22Rv1 (cell line): ENCODE results near the gene NR1H2.

Source experiments
- H3K27ac ChIP-seq: fragments of 450-650 bp; 2 replicates; pipeline ENCODE4 v1.5.1; 2017
- ZFX ChIP-seq: fragments of 450-650 bp; IDR thresholded peaks from 2 replicates; pipeline ENCODE4 v1.6.1; 2017; ENCODE audit warnings: antibody characterized with exemption, borderline replicate concordance
- TF ChIP-seq, protein P1 (sequence below): fragments of 450-650 bp; IDR thresholded peaks from 2 replicates; pipeline ENCODE4 v1.5.1; 2017; ENCODE audit warnings: mild to moderate bottlenecking

Gene NR1H2

GRCh38 chr19:50419580-50420035 is 43.4 kb downstream of the NR1H2 start:
- H3K27ac ChIP-seq = no peak overlapping the region

DNA sequence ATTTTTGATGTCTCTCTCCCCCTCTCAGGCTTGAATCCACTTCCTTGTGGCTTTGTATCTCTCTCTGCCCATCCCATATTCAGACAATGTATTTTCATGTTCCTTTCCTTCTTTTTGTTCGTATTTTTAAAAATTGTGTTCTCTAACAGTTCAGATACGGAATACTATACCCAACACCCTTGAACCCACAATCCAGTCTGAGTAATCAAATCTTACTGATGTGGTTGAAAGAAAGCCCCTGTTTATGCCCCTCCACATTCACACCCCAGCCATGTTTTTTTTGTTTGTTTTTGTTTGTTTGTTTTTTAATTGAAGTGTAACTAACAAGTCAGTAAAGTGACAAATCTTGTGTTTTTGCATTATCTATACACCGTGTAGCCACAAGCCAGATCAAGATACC is 43.9 kb downstream of the NR1H2 start:
- TF ChIP-seq, protein P1, sequence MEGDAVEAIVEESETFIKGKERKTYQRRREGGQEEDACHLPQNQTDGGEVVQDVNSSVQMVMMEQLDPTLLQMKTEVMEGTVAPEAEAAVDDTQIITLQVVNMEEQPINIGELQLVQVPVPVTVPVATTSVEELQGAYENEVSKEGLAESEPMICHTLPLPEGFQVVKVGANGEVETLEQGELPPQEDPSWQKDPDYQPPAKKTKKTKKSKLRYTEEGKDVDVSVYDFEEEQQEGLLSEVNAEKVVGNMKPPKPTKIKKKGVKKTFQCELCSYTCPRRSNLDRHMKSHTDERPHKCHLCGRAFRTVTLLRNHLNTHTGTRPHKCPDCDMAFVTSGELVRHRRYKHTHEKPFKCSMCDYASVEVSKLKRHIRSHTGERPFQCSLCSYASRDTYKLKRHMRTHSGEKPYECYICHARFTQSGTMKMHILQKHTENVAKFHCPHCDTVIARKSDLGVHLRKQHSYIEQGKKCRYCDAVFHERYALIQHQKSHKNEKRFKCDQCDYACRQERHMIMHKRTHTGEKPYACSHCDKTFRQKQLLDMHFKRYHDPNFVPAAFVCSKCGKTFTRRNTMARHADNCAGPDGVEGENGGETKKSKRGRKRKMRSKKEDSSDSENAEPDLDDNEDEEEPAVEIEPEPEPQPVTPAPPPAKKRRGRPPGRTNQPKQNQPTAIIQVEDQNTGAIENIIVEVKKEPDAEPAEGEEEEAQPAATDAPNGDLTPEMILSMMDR = no peak
- no peak for TF ChIP-seq ZFX
- no peak overlapping the region for H3K27ac ChIP-seq

More at GRCh38 chr19:50419580-50420035, 43.4 kb downstream of the NR1H2 start:
- TF ChIP-seq, protein P1 = no peak

GRCh38 chr19:50420808-50421207 is 44.6 kb downstream of the NR1H2 start:
- no peak overlapping the region for H3K27ac ChIP-seq
- no peak for TF ChIP-seq ZFX
- TF ChIP-seq, protein P1 = no peak

GRCh38 chr19:50422397-50423278 is 46.4 kb downstream of the NR1H2 start:
- H3K27ac ChIP-seq = no peak overlapping the region
- no peak for TF ChIP-seq ZFX
- TF ChIP-seq, protein P1 = no peak

GRCh38 chr19:50423279-50424113 is 47.2 kb downstream of the NR1H2 start:
- no peak for TF ChIP-seq ZFX
- TF ChIP-seq, protein P1 = no peak
- no peak overlapping the region for H3K27ac ChIP-seq

- no peak overlapping the region for H3K27ac ChIP-seq
- TF ChIP-seq, protein P1 = no peak
- no peak for TF ChIP-seq ZFX
Observed at GRCh38 chr19:50425581-50425980, 49.3 kb downstream of the NR1H2 start.
